Measurements from ENCODE around the gene PEX14.

The PEX14 gene

DNA sequence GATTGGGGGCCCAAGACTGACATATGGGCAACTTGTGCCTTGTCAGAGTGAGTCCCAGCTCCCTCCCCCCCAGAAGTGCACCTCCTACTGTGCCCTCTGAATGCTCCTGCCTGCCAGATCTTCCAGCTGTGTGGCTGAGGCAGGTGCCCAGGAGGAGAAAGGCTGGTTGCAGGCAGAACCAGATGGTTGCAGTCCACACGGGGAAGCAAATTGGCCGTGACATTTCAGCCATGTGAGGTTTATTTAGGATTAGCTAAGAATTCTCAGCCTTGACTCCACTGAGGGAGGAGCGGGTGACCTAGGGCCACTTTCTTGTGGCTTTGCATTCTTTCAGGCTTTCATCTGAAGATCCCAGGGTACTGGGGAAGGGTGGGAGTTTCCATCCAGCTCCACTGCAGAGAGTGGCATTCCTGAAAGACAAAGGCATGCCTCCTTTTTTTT lies 33.8 kb downstream of the PEX14 start:
- Histone ChIP-seq H3K27me3 (ENCODE audit: control insufficient read depth, insufficient read depth, low read length) (no peaks in the 10 kb centered on the region), H3K27ac (ENCODE audit: low read length) (no peak overlapping the region), H3K4me1 (ENCODE audit: control insufficient read depth, insufficient read depth, low read length) (peaks cover 5% of the 10 kb centered on the region; the same call in 1 of the 2 replicates), H3K9me3 (ENCODE audit: control insufficient read depth, insufficient read depth, low read length) (no peaks in the 10 kb centered on the region), H3K36me3 (ENCODE audit: control insufficient read depth, insufficient read depth, low read length) (no peaks in the 10 kb centered on the region; the same call in 1 of the 2 replicates), H3K4me3 (ENCODE audit: low read length) (no peak overlapping the region)
- DNase-seq (ENCODE audit: low read depth, low spot score): no peak
- WGBS (ENCODE audit: insufficient coverage, insufficient read length): no CpG with 5 or more reads among the region's 3 CpGs

DNA sequence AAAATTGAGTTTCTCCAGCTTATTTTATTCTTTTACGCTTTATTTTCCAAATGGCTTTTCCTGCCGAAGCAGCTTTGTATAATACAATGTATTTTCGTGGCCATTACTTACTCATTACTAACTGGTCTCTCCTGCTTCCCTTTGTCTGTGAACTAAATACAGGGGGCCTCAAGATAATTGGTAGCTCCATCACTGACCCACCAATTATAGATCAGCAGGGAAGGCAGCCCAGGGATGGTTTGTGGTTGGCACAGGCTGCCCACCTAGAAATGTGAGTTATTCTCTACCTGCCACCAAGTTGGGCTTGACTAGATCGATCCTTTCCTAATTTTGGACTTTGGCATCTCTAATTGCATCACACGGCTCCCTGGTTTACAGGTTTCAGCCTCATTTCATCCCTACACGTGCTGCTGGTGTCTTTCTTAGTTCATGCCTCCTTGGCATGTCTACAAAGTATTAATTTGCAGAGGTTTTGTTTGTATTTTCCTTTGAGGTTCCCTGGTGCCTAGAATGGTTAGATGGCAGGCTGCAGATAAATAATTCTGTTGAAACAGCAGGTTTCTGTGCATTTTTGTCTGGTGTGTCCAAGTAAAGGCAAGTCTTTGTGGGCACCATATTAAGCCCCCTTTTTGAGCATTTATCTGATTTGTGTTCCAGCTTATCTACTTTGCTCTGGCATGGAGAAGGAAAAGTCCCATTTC lies 35.2 kb downstream of the PEX14 start:
- Histone ChIP-seq H3K9me3 (ENCODE audit: control insufficient read depth, insufficient read depth, low read length) (no peaks in the 10 kb centered on the region), H3K27ac (ENCODE audit: low read length) (no peak overlapping the region), H3K4me1 (ENCODE audit: control insufficient read depth, insufficient read depth, low read length) (peaks cover 5% of the 10 kb centered on the region; the same call in 1 of the 2 replicates), H3K27me3 (ENCODE audit: control insufficient read depth, insufficient read depth, low read length) (no peaks in the 10 kb centered on the region), H3K4me3 (ENCODE audit: low read length) (no peak overlapping the region), H3K36me3 (ENCODE audit: control insufficient read depth, insufficient read depth, low read length) (no peaks in the 10 kb centered on the region; the same call in 1 of the 2 replicates)
- DNase-seq (ENCODE audit: low read depth, low spot score): no peak
- WGBS (ENCODE audit: insufficient coverage, insufficient read length): no CpG with 5 or more reads among the region's 6 CpGs

DNA sequence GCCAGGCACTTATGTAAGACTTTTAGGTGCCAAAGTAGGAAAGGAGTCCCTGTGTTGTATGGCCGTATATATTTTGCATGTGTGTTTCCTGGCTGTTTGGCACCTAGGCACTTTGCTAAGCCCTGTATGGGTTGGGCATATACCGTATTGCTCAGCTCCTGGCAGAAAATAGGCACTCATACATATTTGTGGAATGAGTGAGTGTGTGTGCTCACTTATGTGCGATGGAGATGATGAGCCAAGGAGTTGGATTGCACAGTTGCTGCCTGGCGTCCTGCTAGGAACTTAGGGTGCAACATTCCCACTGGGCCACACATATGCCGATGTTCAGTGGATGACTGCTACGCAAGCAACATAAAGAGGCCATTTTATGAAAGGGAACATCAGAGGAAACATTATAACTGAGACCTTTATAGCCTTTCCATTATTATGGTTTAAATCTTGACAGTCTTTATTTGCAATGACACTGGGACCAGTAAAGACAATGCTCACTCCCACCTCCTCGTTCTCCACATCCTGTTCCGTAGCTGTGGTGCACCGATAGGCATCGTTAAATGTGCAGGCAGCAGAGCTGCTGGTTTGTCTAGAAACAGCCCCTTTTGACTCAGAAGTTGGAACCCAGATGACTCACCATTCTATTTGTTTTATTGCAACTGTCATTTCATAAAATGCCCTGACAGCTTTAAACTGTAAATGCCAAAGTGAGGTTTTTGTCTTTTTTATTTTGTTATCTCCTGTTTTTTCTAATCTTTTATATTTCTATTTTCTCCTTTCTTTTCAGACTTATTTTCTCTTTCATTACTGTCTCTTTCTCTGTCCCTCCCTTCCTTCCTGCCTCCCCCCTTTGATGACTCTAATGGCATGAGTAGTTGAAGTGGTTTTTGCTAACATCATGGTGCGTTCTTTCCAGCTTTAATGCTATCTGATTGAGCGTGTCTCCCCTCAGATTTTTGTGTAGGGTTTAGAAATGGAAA lies 36.1 kb downstream of the PEX14 start:
- H3K4me3 ChIP-seq (ENCODE audit: low read length): no peak overlapping the region

DNA sequence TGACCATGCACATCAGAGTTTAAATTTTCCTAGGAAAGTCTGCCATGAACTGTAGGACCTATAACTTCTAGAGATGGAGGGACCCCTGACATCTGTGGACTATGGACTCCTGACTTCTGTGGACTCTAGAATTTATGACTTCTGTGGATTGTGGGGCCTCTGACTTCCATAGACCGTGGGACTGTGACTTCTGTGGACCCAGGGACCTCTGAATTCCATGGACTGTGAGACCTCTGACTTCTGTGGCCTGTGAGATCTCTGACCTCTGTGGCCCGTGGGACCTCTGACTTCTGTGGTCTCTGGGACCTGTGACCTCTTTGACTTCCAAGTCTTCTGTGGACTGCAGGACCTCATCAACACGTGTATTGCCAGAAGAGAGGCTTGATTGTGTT lies 36.7 kb downstream of the PEX14 start:
- Histone ChIP-seq H3K4me3 (ENCODE audit: low read length) (no peak overlapping the region), H3K27ac (ENCODE audit: low read length) (no peak overlapping the region), H3K36me3 (ENCODE audit: control insufficient read depth, insufficient read depth, low read length) (no peaks in the 10 kb centered on the region; the same call in 1 of the 2 replicates), H3K27me3 (ENCODE audit: control insufficient read depth, insufficient read depth, low read length) (no peaks in the 10 kb centered on the region), H3K4me1 (ENCODE audit: control insufficient read depth, insufficient read depth, low read length) (peaks cover 5% of the 10 kb centered on the region; the same call in 1 of the 2 replicates), H3K9me3 (ENCODE audit: control insufficient read depth, insufficient read depth, low read length) (no peaks in the 10 kb centered on the region)
- no peak for DNase-seq (ENCODE audit: low read depth, low spot score)
- WGBS (ENCODE audit: insufficient coverage, insufficient read length): no CpG with 5 or more reads among the region's 3 CpGs

More for the DNA sequence above, 36.1 kb downstream of the PEX14 start:
- H3K4me1 ChIP-seq (ENCODE audit: control insufficient read depth, insufficient read depth, low read length): peaks cover 5% of the 10 kb centered on the region; the same call in 1 of the 2 replicates
- H3K27me3 ChIP-seq (ENCODE audit: control insufficient read depth, insufficient read depth, low read length): no peaks in the 10 kb centered on the region
- DNase-seq (ENCODE audit: low read depth, low spot score): no peak
- no peaks in the 10 kb centered on the region for H3K9me3 ChIP-seq (ENCODE audit: control insufficient read depth, insufficient read depth, low read length)
- H3K27ac ChIP-seq (ENCODE audit: low read length): no peak overlapping the region
- no CpG with 5 or more reads among the region's 12 CpGs for whole genome bisulfite sequencing (ENCODE audit: insufficient coverage, insufficient read length)
- no peaks in the 10 kb centered on the region; the same call in 1 of the 2 replicates for H3K36me3 ChIP-seq (ENCODE audit: control insufficient read depth, insufficient read depth, low read length)

DNA sequence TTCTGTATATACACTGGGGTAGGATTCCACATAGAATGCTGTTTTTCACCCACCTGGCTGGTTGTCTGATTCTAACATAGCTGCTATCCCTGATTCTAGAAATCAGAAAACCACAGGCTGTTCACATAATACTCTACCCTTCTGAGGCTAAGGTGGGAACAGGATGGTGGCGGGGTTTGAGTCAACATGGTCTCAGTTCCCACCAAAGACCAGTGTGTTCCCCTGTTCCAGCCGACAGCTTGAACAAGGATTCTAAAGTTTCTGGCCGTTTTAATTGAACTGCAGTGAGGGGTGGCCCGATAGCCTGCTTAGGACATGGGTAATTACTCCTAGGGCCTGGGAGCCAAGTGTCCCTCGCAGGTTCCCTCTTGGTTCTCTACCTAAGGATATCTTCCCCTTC lies 38.4 kb downstream of the PEX14 start:
- Histone ChIP-seq H3K27ac (ENCODE audit: low read length) (no peak overlapping the region), H3K36me3 (ENCODE audit: control insufficient read depth, insufficient read depth, low read length) (no peaks in the 10 kb centered on the region), H3K4me3 (ENCODE audit: low read length) (no peak overlapping the region), H3K27me3 (ENCODE audit: control insufficient read depth, insufficient read depth, low read length) (no peaks in the 10 kb centered on the region), H3K4me1 (ENCODE audit: control insufficient read depth, insufficient read depth, low read length) (peaks cover 5% of the 10 kb centered on the region; the same call in 1 of the 2 replicates), H3K9me3 (ENCODE audit: control insufficient read depth, insufficient read depth, low read length) (no peaks in the 10 kb centered on the region)
- DNase-seq (ENCODE audit: low read depth, low spot score): no peak
- WGBS (ENCODE audit: insufficient coverage, insufficient read length): no CpG with 5 or more reads among the region's 5 CpGs

DNA sequence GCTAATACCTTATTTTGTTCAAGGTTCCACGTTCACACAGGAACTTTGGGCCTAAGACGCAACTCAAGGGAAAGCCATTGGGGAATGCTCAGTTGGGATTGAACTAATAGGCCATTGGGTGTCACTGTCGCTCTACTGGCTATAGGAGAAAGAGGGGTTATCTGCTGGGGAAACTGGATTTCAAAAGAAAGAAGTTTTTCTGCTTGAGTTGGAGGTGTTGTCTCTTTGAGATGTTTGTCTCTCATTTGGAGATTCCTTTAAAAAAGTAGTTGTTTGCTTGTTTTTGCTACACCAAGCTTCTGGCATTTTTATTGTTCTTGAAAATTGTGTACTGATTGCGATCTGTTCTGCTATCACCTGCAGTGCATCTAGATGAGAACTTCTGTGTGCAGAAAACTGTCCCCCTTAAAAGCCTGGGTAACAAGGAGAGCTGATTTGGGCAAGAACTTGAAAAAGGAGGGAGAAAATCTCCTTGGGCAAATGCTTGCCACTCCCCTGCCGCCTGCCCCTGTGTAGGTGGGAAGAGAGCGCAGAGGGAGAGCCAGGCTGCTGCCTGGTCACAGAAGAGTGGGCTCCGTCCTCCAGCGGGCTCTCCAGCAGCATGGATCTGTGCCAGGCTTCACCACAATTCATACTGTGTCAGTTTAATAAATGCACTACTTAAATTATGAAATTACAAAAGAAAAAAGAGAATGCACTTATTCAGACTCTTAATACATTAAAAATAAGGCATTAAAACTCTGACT lies 39.9 kb downstream of the PEX14 start:
- Histone ChIP-seq H3K36me3 (ENCODE audit: control insufficient read depth, insufficient read depth, low read length) (no peaks in the 10 kb centered on the region), H3K4me1 (ENCODE audit: control insufficient read depth, insufficient read depth, low read length) (peaks cover 4% of the 10 kb centered on the region; the same call in 1 of the 2 replicates)

DNA sequence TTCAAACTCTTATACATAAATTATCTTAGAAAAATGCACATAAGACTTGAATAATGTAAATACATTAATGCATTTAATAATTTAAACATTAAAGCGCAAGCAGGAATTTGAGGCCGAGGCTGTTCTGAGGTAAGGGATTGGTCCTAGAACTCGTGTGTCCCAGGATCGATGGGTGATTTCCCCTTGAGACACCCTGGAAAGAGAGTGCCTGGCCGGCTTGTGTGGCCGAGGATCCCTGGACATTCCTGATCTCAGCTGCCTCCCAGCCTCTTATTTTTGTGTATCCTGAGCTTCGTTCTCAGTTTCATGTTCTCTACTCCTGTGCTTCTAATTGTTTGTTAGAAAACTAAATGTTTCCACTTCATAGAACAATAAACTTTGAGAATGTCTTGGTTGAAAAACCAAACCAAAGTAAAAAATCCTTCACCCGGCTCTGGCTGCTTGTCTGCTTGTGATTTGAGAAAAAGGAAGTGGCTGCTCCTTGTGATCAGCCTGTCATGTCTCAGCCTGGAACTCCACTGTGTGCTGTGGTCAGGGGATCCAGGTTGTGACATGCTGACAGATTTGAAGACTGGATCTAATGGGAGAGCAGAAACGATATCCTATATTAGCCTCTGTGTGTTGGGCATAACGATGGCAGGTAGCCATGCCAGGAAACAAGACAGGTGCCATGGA lies 40.7 kb downstream of the PEX14 start:
- no peak for DNase-seq (ENCODE audit: low read depth, low spot score)
- peaks cover 4% of the 10 kb centered on the region; the same call in 1 of the 2 replicates for H3K4me1 ChIP-seq (ENCODE audit: control insufficient read depth, insufficient read depth, low read length)
- H3K4me3 ChIP-seq (ENCODE audit: low read length): no peak overlapping the region
- H3K27me3 ChIP-seq (ENCODE audit: control insufficient read depth, insufficient read depth, low read length): no peaks in the 10 kb centered on the region
- H3K36me3 ChIP-seq (ENCODE audit: control insufficient read depth, insufficient read depth, low read length): no peaks in the 10 kb centered on the region
- H3K27ac ChIP-seq (ENCODE audit: low read length): no peak overlapping the region
- WGBS (ENCODE audit: insufficient coverage, insufficient read length): no CpG with 5 or more reads among the region's 10 CpGs
- no peaks in the 10 kb centered on the region for H3K9me3 ChIP-seq (ENCODE audit: control insufficient read depth, insufficient read depth, low read length)

More for the DNA sequence above, 39.9 kb downstream of the PEX14 start:
- H3K27ac ChIP-seq (ENCODE audit: low read length): no peak overlapping the region
- no peak for DNase-seq (ENCODE audit: low read depth, low spot score)
- no peak overlapping the region for H3K4me3 ChIP-seq (ENCODE audit: low read length)
- no peaks in the 10 kb centered on the region for H3K9me3 ChIP-seq (ENCODE audit: control insufficient read depth, insufficient read depth, low read length)
- WGBS (ENCODE audit: insufficient coverage, insufficient read length): no CpG with 5 or more reads among the region's 8 CpGs
- H3K27me3 ChIP-seq (ENCODE audit: control insufficient read depth, insufficient read depth, low read length): no peaks in the 10 kb centered on the region

DNA sequence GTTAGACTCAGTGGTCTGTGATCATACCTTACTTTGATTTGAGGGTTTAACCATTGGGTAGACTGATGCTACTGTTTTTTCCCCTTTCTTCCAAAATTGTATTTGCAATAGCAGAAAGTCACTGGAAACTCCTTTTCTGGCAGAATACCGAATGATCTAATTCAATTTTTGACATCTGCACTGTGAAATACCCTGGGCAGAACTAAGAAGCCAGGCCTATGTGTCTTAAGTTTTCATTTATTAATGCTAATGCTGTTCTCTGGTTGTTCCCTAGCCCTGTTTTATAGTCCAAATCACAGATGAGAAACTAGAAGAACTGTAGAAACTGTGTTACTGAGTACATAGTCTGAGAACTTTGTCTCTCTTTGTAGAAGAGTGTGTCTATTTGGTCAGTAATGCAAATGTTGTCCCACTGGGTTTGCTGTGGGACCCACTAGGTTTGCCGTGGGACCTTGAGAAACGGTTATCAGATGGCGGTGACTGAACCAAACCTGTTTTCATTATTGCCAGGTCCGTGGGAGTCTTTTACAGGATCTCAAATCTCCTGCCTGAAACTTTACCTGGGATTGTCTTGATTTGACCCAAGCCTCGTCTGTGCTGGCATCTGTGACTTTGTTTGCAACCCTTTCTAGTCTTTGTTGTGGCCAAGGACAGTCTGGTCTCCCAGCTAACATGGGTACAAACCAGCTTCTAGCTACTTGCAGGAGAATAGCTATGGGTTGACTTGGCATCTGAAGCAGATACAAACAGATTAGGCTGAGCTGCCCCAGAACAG lies 41.4 kb downstream of the PEX14 start:
- no peak for DNase-seq (ENCODE audit: low read depth, low spot score)
- Histone ChIP-seq H3K4me1 (ENCODE audit: control insufficient read depth, insufficient read depth, low read length) (peaks cover 4% of the 10 kb centered on the region; the same call in 1 of the 2 replicates), H3K27me3 (ENCODE audit: control insufficient read depth, insufficient read depth, low read length) (no peaks in the 10 kb centered on the region), H3K36me3 (ENCODE audit: control insufficient read depth, insufficient read depth, low read length) (no peaks in the 10 kb centered on the region), H3K4me3 (ENCODE audit: low read length) (no peak overlapping the region), H3K27ac (ENCODE audit: low read length) (no peak overlapping the region), H3K9me3 (ENCODE audit: control insufficient read depth, insufficient read depth, low read length) (no peaks in the 10 kb centered on the region)
- no CpG with 5 or more reads among the region's 6 CpGs for WGBS (ENCODE audit: insufficient coverage, insufficient read length)

DNA sequence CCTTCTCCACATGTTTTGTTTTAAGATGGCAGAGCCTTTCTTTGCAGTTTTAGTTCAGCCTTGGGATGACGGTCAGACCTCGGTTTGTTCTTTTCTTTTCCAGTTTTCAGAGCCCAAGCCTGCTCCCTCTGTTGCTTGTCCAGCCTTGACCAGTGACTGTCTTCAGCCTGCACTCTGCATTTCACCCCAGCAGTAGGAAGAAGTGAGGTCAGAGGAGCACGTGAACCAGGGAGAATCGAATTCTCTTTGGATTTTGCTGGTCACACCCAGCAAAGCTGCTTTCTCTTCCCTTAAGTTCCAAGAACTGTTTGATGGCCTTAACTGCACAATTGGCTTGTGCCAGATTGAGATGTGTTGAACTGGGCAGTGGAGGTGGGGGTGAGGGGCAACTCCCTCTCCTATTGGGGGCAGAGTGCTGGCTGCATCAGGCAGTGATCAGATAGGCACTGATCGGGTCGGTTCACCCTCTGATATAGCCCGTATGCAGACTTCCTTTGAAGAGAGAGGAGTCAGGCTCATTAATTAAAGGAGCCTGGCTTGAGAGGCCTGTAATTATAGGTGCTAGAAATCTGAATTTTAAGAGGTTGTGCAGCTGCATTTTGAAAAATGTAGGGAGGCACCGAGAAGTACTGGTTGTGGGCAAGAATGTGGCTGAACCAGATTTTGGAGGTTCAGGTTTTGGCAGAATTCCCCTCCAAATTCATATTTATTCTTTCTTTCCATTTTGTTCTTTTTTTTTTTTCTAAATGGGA lies 42.4 kb downstream of the PEX14 start:
- no peaks in the 10 kb centered on the region for H3K9me3 ChIP-seq (ENCODE audit: control insufficient read depth, insufficient read depth, low read length)
- no peak for DNase-seq (ENCODE audit: low read depth, low spot score)
- H3K4me1 ChIP-seq (ENCODE audit: control insufficient read depth, insufficient read depth, low read length): peaks cover 4% of the 10 kb centered on the region; the same call in 1 of the 2 replicates
- H3K27ac ChIP-seq (ENCODE audit: low read length): no peak overlapping the region
- H3K36me3 ChIP-seq (ENCODE audit: control insufficient read depth, insufficient read depth, low read length): no peaks in the 10 kb centered on the region
- no CpG with 5 or more reads among the region's 8 CpGs for WGBS (ENCODE audit: insufficient coverage, insufficient read length)
- H3K4me3 ChIP-seq (ENCODE audit: low read length): no peak overlapping the region
- no peaks in the 10 kb centered on the region for H3K27me3 ChIP-seq (ENCODE audit: control insufficient read depth, insufficient read depth, low read length)
